Measurements from ENCODE around the gene SRXN1. TPM values are rescaled to one million over a fixed set of nuclear protein-coding genes. Genes with fewer than 3 reads are reported as not detected.

Gene SRXN1
- total and polyA plus RNA-seq, 9 of the 15 experiments (the other 6 are each of a cell fraction or from before 2014, with no cell fraction given) = 6.8 to 36.4 (median 21.6) TPM

DNA sequence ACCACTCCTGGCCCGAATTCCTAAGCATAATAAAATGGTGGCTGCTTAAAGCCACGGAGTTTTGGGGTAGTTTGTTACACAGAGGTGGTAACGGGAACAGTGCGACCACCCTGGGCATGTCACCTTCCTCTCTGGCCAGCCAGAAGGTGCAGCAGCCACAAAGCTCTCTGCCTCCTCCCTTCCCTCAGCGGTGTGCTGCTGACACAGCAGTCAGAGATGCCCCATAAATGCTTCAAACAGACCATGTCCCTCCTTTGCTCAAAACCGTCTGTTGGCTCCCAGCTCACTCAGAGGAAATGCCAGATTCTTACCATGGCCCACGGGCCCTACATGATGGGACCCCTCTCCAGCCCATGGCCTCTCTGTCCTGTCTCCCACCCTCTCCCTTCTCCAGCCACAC lies 30.8 kb downstream of the SRXN1 start:
- BruUV-seq (replicated peaks) = no TSS peak
- FAIRE-seq (no peak), ATAC-seq (no peak), DNase-seq (ENCODE audit: extremely low read depth in 1 of 4, low spot score in 3 of 4) (no peak)
- H3K4me1 ChIP-seq (replicated peaks in 1 of 2; ENCODE audit: control insufficient read depth in 2 of 2, insufficient read depth in 2 of 2, low read length in 2 of 2) = peaks cover 7 to 11% of the 10 kb centered on the region in 2 experiments; a peak in 4 of 5 replicates
- no peaks in the 10 kb centered on the region for H3K9me3 ChIP-seq (replicated peaks; ENCODE audit: control insufficient read depth, insufficient read depth, low read depth, low read length)
- no peaks in the 10 kb centered on the region for H3K9me1 ChIP-seq (ENCODE audit: control insufficient read depth, insufficient read depth, low read length)
- no peaks in the 10 kb centered on the region for H4K20me1 ChIP-seq (replicated peaks; ENCODE audit: control insufficient read depth, insufficient read depth, low read length)
- peak overlapping the region in 1 of 2 experiments; percentile 35; a peak in 1 of 4 replicates for H3K9ac ChIP-seq (ENCODE audit: insufficient read depth in 1 of 2, low read depth in 2 of 2, low read length in 2 of 2)
- no peak overlapping the region for H3K27ac ChIP-seq (ENCODE audit: extremely low read depth, low read depth, low read length)
- 3% methylated on average over 5 of the region's 7 CpGs for WGBS (ENCODE audit: insufficient coverage, low coverage, missing lambda C conversion rate)
- H3K4me3 ChIP-seq = no peak overlapping the region
- in situ Hi-C loops (cut with MboI) = no loop called here
- intact Hi-C loops (cut with micrococcal nuclease) = no loop called here
- ChIA-PET POLR2A (interaction anchor here (0.6 kb wide), 1 partner anchor 9 kb away, joined by 5 read pairs; no protein-coding TSS in a partner anchor), CTCF (ENCODE audit: low intra/inter-chr PET ratio) (no interaction called here)
- TF ChIP-seq ZNF316 (IDR thresholded peaks at IDR 0.05) (peak; percentile 51), C11orf30 (IDR thresholded peaks at IDR 0.05; ENCODE audit: low read depth) (peak; percentile 37; the same call in 1 of the 2 replicates), ZNF253 (CRISPR knock-in tag; conservative IDR thresholded peaks at IDR 0.05) (no peak)
- no peaks in the 10 kb centered on the region for H3K79me2 ChIP-seq (ENCODE audit: control insufficient read depth, insufficient read depth, low read length)
- no peaks in the 10 kb centered on the region for H3K36me3 ChIP-seq (ENCODE audit: control insufficient read depth, insufficient read depth, low read length)
- H3K4me2 ChIP-seq (ENCODE audit: insufficient read depth, low read length) = no peak overlapping the region
- H3K27me3 ChIP-seq (ENCODE audit: control insufficient read depth in 2 of 2, insufficient read depth in 2 of 2, low read length in 2 of 2) = no peaks in the 10 kb centered on the region
- no peak overlapping the region for H2AFZ ChIP-seq (ENCODE audit: low read depth, low read length)

DNA sequence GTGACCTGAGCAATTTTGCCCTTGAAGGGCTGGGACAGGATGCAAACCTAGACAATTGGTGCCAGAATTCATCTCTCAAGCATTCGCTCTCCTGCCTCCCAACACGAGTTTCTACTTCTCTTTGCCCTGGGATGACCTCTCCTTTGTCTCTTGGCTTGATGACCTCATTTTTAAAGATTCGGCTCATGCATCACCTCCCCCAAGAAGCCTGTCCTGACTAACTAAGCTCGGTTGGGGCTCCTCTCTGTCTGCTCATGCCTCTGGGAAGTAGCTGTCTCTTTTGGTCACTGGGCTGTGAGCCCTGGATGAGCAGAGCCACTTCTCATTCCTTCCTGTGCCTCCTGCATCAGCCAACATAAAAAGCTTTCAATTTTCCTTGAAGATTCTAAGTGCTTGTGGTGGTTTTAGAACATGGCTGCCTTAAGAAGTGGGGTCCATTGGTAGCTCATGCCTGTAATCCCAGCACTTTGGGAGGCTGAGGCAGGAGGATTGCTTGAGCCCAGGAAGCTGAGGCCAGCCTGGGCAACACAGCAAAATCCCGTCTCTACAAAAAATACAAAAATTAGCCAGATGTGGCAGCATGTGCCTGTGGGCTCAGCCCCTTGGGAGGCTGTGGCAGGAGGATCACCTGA lies 31.8 kb downstream of the SRXN1 start:
- H3K36me3 ChIP-seq (ENCODE audit: control insufficient read depth, insufficient read depth, low read length) = no peaks in the 10 kb centered on the region
- POLR2A ChIA-PET = no interaction called here
- no peak for ATAC-seq
- TF ChIP-seq, protein P1, sequence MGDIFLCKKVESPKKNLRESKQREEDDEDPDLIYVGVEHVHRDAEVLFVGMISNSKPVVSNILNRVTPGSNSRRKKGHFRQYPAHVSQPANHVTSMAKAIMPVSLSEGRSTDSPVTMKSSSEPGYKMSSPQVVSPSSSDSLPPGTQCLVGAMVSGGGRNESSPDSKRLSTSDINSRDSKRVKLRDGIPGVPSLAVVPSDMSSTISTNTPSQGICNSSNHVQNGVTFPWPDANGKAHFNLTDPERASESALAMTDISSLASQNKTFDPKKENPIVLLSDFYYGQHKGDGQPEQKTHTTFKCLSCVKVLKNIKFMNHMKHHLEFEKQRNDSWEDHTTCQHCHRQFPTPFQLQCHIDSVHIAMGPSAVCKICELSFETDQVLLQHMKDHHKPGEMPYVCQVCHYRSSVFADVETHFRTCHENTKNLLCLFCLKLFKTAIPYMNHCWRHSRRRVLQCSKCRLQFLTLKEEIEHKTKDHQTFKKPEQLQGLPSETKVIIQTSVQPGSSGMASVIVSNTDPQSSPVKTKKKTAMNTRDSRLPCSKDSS (IDR thresholded peaks at IDR 0.05; ENCODE audit: low read depth, partially characterized antibody) = no peak
- TF ChIP-seq, protein P2, sequence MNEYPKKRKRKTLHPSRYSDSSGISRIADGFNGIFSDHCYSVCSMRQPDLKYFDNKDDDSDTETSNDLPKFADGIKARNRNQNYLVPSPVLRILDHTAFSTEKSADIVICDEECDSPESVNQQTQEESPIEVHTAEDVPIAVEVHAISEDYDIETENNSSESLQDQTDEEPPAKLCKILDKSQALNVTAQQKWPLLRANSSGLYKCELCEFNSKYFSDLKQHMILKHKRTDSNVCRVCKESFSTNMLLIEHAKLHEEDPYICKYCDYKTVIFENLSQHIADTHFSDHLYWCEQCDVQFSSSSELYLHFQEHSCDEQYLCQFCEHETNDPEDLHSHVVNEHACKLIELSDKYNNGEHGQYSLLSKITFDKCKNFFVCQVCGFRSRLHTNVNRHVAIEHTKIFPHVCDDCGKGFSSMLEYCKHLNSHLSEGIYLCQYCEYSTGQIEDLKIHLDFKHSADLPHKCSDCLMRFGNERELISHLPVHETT (CRISPR knock-in tag; conservative IDR thresholded peaks at IDR 0.05 in 1 of 2, IDR thresholded peaks at IDR 0.05 in 1 of 2) = no peak
- no peak for TF ChIP-seq BRCA1 (IDR thresholded peaks at IDR 0.05)
- no peak for TF ChIP-seq BRCA1 (CRISPR knock-in tag; IDR thresholded peaks at IDR 0.05)
- TF ChIP-seq JUND (IDR thresholded peaks at IDR 0.05; ENCODE audit: borderline replicate concordance, low read depth, low read length) = peak; percentile 70
- TF ChIP-seq JUND (tag; IDR thresholded peaks at IDR 0.05; ENCODE audit: borderline replicate concordance, low read depth, low read length) = peak; percentile 73; the same call in 2 of the 3 replicates
- TF ChIP-seq ATF7 (IDR thresholded peaks at IDR 0.05) = peak; percentile 73
- TF ChIP-seq ZFP36 (IDR thresholded peaks at IDR 0.05; ENCODE audit: low read depth, low read length, partially characterized antibody) = peak; percentile 89

More for the DNA sequence above, 31.8 kb downstream of the SRXN1 start:
- no peak overlapping the region for H3K4me2 ChIP-seq (ENCODE audit: insufficient read depth, low read length)
- WGBS (ENCODE audit: insufficient coverage, low coverage, missing lambda C conversion rate) = 17% methylated on average over 3 of the region's 5 CpGs
- no peak overlapping the region for H3K4me3 ChIP-seq
- peaks cover 7 to 11% of the 10 kb centered on the region in 2 experiments; a peak in 4 of 5 replicates for H3K4me1 ChIP-seq (replicated peaks in 1 of 2; ENCODE audit: control insufficient read depth in 2 of 2, insufficient read depth in 2 of 2, low read length in 2 of 2)
- DNase-seq (ENCODE audit: extremely low read depth in 1 of 4, low spot score in 3 of 4) = no peak
- CTCF ChIA-PET (ENCODE audit: low intra/inter-chr PET ratio) = interaction anchor here (1.1 kb wide), 1 partner anchor 60 kb away, joined by 4 read pairs; no protein-coding TSS in a partner anchor
- no peak for FAIRE-seq
- H3K79me2 ChIP-seq (ENCODE audit: control insufficient read depth, insufficient read depth, low read length) = no peaks in the 10 kb centered on the region
- H3K9me3 ChIP-seq (replicated peaks; ENCODE audit: control insufficient read depth, insufficient read depth, low read depth, low read length) = no peaks in the 10 kb centered on the region
- H2AFZ ChIP-seq (ENCODE audit: low read depth, low read length) = no peak overlapping the region
- H3K9ac ChIP-seq (ENCODE audit: insufficient read depth in 1 of 2, low read depth in 2 of 2, low read length in 2 of 2) = no peak overlapping the region
- H3K27me3 ChIP-seq (ENCODE audit: control insufficient read depth in 2 of 2, insufficient read depth in 2 of 2, low read length in 2 of 2) = no peaks in the 10 kb centered on the region
- in situ Hi-C loops (cut with MboI) = no loop called here
- H3K9me1 ChIP-seq (ENCODE audit: control insufficient read depth, insufficient read depth, low read length) = no peaks in the 10 kb centered on the region
- H3K27ac ChIP-seq (ENCODE audit: extremely low read depth, low read depth, low read length) = no peak overlapping the region
- BruUV-seq (replicated peaks) = no TSS peak
- H4K20me1 ChIP-seq (replicated peaks; ENCODE audit: control insufficient read depth, insufficient read depth, low read length) = no peaks in the 10 kb centered on the region
- intact Hi-C loops (cut with micrococcal nuclease) = no loop called here

All from K562 (cell line).